Mesenteric fat pad (tissue), 1 donor: ENCODE results near the gene CA12. TPM values are rescaled to one million over a fixed set of nuclear protein-coding genes. Genes with fewer than 3 reads are reported as not detected.

Experiments
- DNase-seq: peaks from one replicate; pipeline ENCODE4 v3.0.0-alpha.2; 2020; ENCODE audit warnings: low spot score
- total RNA-seq: library from RNA; stranded (reverse); fragmentation: NEBNext Ultra II Directional; extraction: Animal tissue kit (Norgen Biotek cat#: 25700); gene quantifications from one replicate; pipeline ENCODE4 v1.2.1, GENCODE V29; 2021
- donor health status: DM: yes; HTN: yes; CAD: no.

CA12 gene
- total RNA-seq, 1 donor from 2014 or later, result 3.1 TPM

DNA sequence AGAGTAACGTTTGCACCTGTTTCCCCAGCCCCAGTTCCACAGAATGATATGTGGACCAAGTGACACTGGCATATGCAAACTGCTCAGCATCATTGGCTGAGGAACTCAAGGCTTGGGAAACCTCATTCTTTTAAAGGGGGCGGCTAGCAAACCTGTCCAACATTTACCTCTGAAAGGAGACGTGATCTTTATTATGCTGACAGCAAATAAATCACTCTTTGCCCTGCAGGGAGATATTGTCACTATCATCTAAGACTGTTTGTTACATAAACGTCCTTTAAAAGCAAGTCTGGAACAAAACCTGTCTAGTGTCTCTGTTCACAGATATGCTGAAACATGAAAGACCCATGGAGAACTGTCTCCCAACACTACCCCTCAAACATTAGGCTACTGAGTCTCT lies 21.5 kb downstream of the CA12 start:
- DNase-seq, result no peak

DNA sequence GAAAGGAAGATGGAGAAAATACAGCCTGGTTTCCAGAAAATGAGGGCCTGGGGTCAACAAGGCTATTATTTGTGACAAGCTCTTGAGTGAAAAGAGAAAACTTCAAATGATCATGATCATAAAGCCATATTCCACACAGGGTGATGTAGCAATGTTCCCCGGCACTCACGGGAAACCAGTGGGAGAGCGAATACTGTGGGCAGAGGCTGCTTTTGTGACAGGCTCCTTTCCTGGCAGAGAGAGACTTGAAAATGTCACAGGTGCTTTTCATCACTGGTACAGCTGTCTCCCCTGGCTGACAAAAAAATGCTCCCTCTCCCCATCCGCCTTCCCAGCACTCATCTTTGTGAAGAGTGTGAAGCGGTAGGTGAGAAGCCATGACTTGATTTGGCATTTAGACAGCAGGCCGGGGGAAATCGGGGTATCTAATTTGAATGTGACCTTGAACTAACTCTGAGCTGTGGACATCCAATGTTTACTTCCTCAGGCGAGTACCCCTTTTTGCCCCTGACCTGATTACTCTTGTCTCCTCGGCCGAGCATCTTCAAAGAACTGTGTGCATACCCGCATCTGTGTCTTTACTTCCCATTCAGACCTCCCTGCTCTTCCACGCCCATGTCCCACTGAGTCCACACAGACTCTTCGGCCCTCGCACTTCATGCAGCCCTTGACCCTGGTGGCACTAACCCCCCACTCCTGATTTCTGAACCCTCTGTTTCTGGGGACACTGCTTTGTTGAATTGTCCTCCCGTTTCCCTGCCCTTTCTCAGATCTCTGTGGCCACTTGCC lies 23.2 kb downstream of the CA12 start:
- DNase-seq, result no peak

DNA sequence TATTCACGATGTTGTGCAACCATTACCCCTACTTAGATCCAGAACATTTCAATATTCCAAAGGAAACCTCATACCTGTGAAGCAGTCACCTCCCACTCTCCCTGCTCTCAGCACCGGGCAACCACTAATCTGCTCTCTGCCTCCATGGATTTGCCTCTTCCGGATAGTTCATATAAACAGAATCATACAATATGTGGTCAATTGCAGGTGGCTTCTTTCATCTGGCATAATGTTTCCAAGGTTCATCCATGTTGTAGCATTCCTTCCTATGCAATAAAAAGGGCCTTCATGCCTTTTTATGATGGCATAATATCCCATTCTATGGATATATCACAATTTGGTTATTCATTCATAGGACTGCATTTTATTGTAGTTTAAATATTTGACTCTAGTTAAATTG lies 23.9 kb downstream of the CA12 start:
- no peak for DNase-seq

DNA sequence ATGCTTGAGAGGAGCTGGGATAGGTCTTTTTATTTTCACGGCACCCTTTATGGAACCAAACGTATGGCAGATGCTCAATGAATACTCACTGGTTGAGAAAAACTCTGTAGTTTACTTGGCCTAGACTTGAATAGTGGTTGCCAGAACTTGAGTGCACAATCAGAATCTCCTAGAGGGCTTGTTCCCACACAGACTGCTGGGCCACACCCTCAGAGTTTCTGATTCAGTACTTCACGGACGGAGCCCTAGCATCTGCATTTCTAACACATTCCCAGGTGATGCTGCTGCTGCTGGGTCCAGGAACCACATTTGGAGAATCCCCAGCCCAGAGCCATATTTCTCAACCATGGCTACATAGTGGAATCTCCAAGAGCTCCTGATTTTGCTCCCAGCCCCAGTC lies 24.6 kb downstream of the CA12 start:
- DNase-seq, result no peak

DNA sequence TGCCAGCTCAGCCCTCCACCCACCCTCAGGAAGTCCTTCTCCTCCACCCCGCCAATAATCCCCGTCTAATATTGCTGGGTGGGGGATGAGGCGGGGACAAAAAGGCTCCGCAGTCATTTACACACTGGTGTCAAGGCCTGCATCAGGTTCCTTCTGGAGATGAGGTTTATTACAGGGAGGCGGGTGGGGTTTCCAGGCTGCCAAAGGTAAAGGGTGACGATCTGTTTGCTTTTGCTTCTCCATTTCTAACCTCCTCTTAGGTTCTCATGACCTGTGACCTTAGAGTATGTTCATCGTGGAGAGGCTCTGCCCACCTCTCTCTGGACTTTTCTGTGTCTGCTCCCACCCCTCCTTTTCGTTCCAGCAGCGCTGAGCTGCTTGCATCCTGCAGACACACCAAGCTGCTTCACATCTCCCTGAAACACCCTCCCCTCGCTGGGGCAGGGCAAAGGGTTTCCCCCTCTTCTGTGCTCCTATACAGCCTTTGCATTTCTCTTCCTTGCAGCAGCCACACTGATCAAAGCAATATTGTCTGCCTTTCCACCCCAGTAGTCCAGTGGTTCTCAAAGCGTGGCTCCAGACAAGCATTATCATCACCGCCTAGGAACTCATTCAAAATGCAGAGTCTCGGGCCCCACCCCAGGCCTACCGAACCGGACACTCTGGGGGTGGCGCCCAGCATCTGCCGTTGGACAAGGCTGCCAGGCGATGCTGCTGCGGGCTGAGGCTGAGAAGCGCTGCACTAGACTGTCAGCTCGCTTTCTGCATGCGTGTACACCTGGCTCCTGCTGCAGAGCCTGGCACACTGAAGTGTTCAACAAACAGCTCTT lies 26.6 kb downstream of the CA12 start:
- no peak for DNase-seq

DNA sequence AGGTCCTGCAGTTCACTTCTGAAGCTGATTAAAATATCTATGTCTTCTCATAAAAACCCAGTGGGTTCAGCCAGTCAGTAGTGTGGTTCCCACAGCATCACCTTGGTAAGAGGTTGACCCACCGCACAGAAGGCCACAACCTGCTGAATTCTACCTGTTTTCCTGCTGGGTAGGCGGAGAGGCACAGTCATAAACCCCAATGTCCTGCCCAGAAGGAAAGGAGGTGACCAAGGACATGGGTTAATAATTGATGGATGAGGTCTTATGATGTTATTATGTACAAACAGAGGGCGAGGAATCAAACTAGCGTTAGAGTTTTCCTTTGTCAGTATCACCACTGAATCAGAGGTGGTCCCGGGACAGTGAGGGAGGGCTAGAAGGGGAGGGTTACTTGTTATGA lies 27.8 kb downstream of the CA12 start:
- no peak for DNase-seq

DNA sequence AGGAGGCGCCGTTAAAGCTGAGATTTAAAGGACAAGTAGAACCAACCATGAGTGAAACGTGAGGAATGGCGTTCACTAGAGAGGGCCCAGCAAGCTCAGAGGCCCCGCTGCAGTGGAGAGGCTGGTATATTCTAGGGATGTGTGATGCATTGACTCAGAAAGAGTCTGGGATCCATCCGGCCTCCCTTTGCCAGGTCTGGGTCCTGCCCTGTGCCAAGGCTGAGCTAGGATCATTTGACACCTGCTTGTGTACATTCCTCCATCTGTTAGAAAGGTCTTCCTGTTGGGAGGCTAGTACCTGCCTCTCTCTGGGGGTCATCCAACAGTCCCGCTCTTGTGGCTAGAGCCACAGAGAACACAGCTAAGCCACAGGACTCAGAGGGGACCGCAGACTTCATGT lies 28.4 kb downstream of the CA12 start:
- no peak for DNase-seq

DNA sequence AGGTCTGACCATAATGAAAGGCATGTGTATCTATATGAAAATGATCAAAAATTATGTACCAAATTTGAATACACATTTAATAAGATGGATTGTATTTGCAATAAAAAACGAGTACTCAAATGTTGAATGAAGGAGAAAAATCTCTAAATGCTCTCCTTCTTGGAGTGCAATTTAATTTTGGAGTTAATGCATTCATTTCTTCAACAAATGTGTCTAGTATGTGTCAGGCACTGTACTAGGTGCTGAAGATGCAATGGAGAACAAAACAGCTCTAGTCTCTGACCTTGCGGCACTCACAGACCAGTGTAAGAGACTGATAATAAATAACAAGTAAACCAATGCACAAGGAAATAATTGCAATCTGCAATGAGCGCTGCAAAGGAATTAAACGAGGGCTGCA lies 28.8 kb downstream of the CA12 start:
- no peak for DNase-seq

DNA sequence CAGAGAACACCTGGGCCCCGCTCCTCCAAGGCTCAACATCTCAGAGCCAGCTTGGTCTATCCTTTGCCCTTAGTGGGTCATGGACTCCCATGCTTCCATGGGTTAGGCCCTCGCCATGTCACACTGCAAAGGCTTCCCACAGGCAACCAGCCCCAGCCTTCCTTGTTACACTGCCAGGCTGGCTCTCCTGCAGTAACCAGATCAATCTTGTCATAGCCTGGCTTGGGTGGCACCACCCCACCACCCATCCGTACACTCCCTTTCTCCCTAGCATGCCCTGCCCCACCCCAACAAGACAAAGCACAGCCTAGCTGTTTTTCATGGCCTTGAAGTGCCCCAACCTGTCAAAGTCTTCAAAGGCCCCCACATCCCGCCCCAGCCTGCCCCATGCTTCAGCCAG lies 30.5 kb downstream of the CA12 start:
- no peak for DNase-seq

DNA sequence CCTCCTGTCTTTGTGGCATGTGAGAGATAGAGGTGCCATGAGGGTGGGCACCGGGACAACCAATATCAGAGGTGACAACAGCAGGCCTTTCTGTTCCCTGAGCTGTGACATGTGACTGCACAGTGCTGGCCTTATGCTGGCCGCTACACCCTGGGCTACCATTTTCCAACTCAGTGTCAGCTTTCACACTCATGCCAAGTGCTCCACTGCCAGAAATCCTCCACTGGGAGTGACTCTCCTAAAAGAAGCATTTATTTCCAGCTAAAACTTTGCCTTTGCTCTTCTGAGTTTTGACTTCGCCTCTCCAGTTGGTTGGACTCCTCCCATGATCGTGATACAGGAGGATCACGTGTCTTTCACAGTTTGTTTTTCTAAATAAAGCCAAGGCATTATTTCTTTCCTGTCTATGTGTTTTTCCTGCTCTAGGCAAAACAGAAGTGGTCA lies 31.4 kb downstream of the CA12 start:
- DNase-seq, result no peak

DNA sequence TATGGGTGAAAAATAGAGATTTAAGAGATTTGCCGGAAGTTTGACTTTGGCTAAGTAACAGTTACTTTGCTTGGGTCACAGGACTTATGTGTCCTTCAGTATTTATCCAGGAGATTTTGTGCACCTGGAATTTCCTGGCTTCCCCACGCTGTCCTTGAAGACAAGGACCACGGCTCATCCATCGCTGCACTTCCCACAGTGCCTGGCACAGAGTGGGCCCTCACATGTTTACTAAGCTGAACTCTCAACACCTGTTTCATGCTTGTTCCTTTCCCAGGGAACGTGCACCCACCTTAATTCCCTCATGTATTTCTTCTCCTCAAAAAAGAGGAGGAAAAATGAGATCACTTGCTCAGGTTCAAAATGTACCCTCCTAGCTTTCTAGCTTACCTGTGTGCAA lies 32.0 kb downstream of the CA12 start:
- DNase-seq, result no peak

DNA sequence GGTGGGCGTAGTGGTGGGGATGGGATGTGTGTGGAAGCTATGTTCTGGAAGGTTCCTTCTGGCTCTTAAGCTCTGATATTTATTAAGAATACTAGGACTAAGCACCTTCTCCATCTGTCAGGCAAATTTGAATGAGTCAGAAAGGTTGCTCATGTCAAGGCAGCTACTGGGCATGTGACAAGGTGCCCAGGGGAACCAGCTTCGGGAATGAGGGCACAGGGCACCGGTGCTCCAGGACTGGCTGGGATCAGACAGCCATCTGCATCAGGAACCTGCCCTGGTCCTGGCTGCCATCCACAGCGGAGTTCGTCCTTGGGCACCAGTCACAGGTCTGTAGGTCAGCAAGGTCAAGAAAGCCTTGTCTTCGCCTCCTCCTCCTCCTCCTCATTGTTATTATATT lies 32.5 kb downstream of the CA12 start:
- DNase-seq, result no peak

DNA sequence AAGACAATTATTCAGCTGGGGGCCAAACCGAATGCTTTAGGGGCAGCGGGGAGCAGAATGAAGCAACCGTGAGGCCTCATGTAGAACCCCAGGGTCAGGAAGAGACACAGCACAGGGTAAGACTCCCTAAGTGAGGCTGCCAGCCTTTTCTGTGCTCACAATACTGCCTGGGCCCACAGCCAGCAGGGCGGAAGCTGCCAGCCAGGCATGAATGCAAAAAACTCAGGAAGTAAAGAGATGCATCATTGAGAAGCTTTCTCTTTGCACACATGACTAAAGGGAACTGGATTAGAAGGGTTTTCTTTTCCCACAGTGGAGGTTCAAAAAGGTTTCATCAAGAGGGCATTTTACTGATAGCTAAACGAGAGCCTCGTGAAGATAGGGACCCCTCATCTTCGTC lies 33.3 kb downstream of the CA12 start:
- DNase-seq, result no peak

DNA sequence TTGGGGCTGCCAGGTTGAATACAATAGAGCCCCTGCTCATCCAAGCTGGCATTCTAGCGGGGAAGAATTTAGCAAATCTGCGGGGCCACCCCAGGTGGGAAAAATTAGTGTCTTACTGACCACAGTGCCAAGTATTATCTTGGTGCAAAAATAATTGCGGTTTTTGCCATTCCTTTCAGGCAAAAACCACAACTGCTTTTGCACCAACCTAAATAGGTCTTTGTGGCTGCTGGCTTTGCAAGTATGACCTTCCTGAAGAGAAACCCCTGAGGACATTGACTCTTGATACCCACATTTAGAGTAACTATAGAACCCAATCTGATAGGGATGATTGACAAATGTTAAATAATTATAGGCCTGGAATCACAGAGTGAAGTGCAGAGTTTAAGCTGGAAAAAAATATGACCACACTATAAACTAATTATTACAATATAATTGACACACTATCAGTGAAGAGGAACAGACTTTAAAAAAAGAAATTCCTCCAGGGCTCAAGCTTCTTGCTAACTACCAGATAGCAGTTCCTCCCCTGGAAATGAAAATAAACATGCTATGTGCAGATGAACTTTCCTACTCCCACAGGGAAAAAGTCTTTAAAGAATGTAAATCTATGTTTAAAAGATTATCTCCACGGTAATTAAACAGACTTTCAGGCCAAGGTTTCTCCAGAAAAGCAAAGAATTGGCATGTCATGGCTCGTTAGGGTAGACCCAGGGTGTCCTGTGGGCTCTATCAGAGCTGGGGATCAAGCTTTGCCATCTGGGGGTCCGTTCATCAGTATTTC lies 34.4 kb downstream of the CA12 start:
- no peak for DNase-seq

DNA sequence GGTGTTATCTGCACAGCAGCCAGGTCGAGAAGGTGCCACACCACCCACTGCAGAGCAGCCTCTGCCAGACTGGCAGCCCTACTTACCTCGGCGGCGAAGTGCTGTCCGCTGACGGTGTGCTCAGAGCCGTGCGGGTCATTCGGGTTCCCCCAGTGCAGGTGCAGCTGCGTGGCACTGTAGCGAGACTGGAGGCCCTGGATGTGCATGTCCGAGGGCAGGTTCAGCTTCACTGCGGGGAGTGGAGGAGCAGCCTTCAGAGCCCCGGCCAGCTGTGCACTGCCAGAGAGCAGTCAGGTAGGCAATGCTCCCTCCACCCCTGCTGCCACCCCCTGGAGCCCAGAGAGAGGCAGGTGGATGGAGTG lies 36.3 kb downstream of the CA12 start:
- DNase-seq, result no peak

DNA sequence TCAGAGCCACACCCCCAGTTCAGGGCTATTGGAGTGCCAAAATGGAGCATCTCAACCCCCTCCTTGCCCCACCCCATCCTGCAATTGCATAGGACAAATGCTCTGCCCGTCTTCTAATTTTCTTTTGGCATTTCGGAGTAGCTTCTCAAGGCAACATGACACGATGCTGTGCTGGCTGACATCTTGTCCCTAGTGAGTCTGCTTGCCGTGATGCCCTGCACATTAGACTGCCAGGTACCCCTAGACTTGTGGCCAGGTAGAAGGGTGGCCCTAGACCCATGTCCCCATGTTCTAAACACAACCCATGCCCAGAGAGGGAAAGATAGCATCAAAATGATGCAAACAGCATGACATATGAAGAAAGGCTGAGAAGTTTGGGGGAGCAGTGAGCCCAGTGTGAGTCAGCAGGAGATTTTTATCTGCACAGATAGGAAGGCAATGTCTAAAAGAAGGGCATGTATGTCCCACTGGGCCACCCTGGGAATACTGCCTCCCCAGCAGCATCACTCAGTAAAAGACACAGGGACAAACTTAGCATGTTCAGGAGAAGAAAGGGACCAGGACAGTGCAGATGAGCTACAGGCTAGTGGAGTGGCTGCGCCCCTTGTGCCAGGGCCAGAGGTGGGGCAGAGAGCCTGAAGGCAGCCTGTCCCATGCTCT lies 36.8 kb downstream of the CA12 start:
- no peak for DNase-seq

DNA sequence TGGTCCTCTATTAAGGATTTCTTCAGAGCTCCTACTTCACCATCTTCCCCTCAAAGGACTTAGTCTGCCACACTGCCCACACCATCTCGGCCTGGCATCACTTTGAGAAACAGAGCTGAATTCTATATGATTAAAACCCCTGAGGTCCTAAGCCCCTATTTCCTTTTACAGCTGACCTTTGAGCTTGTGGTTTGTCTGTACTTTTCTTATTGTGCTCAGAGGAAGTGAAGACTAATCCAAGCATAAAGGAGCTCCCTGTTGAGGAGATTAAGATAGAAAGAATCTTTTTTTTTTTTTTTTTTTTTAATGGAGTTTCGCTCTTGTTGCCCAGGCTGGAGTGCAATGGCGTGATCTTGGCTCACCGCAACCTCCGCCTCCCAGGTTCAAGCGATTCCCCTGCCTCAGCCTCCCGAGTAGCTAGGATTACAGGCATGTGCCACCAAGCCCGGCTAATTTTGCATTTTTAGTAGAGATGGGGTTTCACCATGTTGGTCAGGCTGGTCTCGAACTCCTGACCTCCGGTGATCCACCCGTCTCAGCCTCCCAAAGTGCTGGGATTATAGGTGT lies 38.6 kb downstream of the CA12 start:
- DNase-seq, result peak; percentile 14

DNA sequence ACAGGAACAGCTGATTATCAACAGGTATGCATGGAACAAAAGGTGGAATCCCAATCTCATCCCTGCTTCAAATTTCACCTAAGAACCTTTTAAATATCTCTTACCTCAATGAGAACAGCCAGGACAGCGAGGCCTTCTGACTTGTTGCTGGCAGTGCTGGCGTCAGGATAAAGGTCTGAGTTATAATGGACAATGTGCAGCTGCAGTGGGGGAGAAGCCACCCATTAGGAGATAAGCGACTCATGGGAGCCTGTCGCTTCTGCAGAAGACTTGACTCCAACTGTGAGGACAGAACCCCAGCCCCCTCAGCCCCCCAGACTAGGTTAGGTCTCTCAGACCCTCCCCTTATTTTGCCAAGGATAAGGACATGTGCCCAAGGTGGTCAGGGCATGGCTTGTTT lies 39.7 kb downstream of the CA12 start:
- DNase-seq, result peak; percentile 45

DNA sequence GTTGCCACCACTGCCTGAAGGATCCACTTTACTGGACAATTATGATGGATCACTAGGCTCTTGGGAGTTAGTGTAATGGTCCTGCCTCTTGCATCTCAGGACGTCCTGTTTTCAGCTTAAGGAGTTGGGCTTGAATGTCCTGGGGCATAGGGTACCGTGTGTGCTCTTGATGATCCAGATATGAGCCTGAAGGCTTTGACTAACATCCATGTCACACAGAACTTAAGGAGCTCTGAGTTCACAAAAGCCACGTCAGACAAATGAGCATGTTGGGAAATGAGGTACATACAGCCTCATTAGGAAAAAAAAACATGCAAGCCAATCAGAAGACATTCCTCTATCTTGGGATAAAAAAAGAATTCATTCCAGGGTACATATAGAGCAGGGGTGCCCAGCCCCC lies 40.8 kb downstream of the CA12 start:
- DNase-seq, result no peak

DNA sequence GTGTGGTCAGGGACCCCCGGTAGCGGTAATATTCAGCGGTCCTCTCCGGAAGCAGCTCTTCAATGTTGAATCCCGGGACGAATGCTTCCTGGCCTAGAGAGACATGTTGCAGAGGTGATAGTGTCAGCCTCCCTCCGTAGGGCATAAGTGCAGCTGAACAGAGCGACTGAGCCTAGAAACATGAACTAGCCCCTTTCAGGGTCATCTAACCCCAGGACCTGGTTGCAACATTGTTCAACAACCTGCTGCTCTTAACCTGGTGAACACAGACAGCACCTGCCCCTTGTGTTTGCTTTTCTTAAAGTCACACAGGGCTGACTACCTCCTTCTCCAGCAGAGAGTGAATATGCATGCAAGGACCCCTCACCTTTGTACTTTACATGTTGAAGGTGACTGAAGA lies 41.3 kb downstream of the CA12 start:
- DNase-seq, result no peak

DNA sequence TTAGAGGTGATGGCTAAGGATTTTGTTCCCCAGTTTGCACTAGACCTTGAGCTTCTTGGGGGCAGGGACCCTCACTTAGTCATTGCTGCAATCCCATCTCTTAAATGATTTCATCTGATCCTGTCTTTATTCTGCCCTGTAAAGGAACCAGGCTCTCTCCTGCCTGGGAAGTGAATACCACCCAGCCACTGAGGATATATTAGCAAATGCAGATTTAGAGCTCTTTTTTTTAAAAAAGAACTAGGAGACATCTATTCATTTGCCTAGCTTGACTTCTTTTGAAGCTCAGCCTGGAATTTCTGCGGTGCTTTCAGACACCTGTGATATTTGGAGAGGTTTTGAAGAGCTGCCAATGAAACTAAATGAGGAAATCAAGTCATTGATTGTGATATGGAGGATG lies 41.8 kb downstream of the CA12 start:
- no peak for DNase-seq
